Measurements from ENCODE around the gene TAF1A.

The TAF1A gene

GRCh38 chr1:222529916-222530315, 59.8 kb downstream of the TAF1A start:
- no peak for DNase-seq

- DNase-seq = no peak
Measured at GRCh38 chr1:222529181-222529580, 60.6 kb downstream of the TAF1A start.

- no peak for DNase-seq
Measured at GRCh38 chr1:222525951-222526350, 63.8 kb downstream of the TAF1A start.

- DNase-seq = no peak
Measured at GRCh38 chr1:222523852-222524251, 65.9 kb downstream of the TAF1A start.

- no peak for DNase-seq
Measured at GRCh38 chr1:222522105-222522915, 67.4 kb downstream of the TAF1A start.

- no peak for DNase-seq
Measured at GRCh38 chr1:222521299-222522104, 68.2 kb downstream of the TAF1A start.
